Skin of body (tissue), 2 donors: Measurements from ENCODE around the gene TASOR. TPM values are rescaled to one million over a fixed set of nuclear protein-coding genes. Genes with fewer than 3 reads are reported as not detected.

Experiments
- DNase-seq: peaks from one replicate; lab custom pipeline; 2025; lab: John Stamatoyannopoulos, UW
- total RNA-seq: library from RNA; depleted of rRNA; stranded (reverse); fragments of >200 nt; gene quantifications from one replicate; pipeline ENCODE4 v1.2.3, GENCODE V29; 2014

TASOR gene
- total RNA-seq, 1 donor from 2014 or later, result 89.3 TPM

DNA sequence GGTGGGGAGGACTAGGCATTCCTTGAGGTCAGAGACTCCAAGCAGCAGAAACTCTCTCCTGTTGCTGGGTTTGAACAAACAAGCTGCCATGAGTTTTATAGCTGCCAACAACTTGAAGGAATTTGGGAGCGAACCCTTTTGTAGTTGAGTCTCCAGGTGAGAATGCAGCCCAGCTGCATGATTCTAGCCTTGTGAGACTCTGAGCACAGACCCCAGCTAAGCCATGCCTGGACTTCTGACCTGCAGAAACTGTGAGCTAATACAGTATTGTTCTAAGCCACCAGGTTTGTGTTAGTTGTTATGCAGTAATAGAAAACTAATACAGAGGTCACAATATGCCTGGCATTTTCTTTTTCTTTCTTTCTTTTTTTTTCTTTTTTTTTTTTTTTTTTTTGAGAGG lies 6.2 kb upstream of the TASOR start:
- DNase-seq, result no peak

DNA sequence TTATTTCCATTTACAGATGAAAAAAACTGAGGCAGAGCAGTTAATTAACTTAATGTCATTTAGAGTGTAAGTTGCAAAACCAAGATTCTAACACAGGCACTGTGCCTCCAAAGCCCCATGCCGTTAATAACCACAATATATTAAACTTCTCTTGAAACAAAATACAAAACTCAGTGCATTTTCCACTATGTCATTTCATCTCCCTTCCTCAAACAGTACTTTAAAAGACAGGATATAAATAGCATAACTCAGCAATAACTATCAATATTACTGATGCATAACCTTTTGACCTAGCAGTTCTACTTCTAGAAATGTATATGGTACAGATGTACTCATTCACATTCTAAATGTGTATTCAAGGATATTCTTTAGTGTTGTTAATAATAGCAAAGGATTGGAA lies 5.1 kb upstream of the TASOR start:
- no peak for DNase-seq

- no peak for DNase-seq
These were observed 964 bp upstream of the TASOR start for GRCh38 chr3:56684029-56684428.

GRCh38 chr3:56682462-56683121 lies 473 bp downstream of the TASOR start:
- DNase-seq, result peak; percentile 50

GRCh38 chr3:56681984-56682461 lies 1.0 kb downstream of the TASOR start:
- peak; percentile 50 for DNase-seq

- no peak for DNase-seq
These were observed 2.9 kb downstream of the TASOR start for GRCh38 chr3:56680054-56680580.

DNA sequence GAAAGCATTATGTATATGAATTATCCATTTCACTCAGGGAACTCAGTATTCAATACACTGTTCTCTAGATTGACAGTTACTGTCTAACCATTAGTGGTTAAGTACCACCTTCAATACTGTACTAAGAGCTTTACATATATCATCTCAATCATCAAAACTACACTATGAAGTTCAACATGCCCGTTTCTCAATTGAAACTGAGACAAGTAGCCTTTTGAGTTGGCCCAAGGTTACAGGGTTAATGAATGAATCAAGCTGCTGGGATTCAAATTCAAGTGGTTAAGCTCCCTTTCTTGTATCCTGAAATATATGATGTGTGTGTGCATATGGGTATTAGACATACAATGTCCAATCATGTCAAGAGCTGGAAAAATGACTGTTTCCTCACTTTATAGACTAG lies 5.8 kb downstream of the TASOR start:
- DNase-seq, result no peak

DNA sequence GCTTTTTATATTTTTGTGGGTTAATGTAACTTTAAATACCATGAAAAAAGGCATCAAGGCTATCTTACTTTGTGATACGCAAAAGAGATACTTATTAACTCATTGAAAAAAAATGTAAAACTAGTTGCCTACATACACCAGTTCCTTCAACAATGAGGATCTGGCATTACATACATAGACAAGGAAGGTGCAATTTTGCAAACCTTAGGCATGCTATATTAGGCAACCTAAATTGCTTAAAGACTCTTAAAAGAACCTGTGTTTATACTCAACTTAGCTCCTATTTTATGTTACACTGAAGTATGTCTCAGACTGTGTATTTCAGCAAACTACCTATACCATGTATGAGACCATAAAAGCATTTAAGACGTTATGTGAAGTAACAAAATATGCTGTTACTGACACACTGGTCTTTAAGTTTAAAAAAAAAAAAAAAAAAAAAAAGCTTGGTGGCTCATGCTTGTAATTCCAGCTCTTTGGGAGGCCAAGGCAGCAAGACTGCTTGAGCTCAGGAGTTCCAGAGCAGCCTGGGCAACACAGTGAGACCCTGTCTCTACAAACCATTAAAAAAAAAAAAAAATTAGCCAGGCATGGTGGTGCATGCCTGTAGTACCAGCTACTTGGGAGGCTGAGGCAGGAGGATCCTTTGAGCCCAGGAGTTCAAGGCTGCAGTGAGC lies 9.1 kb downstream of the TASOR start:
- no peak for DNase-seq

DNA sequence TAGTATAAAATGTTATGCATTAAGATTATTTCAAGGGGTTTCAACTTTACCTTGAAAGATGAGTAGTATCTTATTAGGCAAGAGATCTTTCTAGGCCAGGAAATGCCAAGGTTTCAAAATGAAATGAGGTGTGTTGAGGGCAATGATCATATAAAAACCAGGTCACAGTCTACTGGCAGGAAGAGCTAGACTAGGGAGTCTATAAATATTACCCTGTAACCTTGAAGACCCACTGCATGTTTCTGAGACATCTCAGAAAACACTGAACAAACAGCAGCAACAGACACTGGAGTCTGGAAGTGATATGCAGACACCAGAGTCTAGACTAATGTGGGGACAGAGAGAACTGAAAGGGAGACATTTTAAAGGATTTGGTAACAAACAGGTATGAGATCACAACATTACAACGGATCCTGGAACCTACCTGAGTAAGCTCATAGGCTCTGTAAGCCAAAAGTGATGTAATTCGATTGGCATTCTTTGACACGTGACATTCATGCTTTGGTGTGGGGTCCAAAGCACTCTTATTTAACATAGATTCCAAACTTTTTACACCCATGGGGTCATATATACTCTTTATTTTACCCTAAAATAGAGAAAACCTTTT lies 15.0 kb downstream of the TASOR start:
- DNase-seq, result no peak

DNA sequence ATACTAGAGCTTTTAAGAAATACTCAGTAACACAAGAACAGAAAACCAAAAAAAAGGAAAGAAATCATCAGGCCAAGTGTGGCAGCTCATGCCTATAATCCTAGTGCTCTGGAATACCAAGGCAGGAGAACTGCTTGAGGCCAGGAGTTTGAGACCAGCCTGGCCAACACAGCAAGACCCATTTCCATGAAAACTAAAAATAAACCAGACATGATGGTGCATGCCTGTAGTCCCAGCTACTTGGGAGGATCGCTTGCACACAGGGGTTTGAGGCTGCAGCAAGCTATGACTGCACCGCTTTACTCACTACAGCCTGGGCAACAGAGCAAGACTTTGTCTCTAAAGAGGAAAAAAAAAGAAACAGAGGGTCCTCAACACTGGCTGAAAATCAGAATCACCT lies 18.2 kb downstream of the TASOR start:
- no peak for DNase-seq

DNA sequence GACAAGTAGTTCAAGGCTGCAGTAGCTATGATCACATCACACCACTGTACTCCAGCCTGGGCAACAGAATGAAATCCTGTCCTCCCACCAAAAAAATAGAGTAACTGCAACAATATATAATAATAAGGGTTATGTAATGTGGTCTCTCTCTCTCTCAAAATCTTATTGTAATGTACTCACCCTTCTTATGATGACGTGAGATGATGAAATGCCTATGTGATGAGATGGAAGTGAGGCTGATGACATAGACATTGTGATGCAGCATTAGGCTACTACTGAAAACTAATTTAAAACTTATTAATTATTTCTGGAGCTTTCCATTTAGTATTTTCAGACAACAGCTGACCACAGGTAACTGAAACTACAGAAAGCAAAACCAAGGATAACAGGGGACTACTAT lies 27.4 kb downstream of the TASOR start:
- DNase-seq, result no peak

DNA sequence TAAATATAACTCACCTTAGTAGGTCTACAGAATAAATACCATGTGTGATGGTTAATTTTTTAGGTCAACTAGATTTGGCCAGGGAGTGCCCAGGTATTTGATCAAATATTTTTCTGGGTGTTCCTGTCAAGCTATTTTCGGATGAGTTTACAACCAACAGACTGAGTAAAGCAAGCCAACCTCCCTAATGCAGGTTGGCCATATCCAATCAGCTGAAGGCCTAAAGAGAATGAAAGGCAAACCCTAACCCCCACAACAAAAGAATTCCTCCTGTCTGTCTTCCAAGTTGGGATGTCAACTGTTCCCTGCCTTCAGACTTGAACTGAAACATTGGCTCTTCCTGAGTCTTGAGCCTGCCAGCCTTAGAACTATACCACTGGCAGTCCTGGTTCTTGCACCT lies 28.6 kb downstream of the TASOR start:
- no peak for DNase-seq

- no peak for DNase-seq
These were observed 37.7 kb downstream of the TASOR start for GRCh38 chr3:56645407-56645806.

DNA sequence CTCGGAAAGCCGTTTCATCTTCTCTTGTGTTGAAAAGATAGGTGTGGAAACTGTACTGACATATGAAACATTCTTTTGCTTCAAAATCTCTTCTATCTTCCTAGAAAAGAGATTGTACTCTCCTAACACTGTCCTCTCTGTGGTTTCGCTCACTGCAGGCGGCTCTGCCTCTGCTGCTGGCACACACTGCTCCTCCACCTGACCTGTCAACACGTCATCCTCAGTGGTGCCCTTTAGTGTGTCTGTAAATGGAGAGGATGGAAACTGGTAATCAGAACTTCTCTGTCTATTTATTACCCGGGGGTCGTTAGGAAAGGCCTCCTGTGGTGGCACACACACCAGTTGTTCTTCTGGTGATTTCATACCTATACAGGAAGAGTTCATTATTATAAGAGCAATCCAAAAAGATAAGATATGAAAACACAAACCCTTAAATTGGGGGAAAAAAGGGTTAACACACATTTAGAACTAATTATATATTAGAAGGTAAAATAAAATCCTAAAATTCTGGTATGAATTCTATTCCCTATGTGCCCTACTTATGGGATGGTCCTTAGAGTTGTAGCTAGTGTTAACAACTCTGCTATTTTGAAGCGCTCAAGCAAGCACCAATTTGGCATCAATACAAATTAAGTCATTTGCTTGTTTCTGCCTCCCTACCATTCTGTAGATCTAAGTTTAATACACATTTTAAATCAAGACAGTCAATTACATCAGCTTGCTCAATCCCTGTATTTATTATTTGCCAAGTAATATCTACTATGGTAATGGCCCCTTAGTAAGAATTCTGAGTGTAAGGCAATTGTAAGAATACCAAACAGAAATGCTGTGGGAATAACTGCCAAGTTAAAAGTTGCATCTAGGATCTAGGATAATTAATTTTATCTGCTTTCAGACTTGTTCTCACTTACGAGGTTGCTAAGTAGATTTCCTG lies 49.2 kb downstream of the TASOR start:
- no peak for DNase-seq

Other genes starting within 250 kb of the TASOR start
- gene ERC2, start 214.8 kb downstream of the TASOR start, total RNA-seq, result 2.5 TPM
- 40.7 TPM for gene CCDC66, start 126.1 kb downstream of the TASOR start, total RNA-seq
- 26.0 TPM for gene ARHGEF3, start 118.7 kb upstream of the TASOR start, total RNA-seq